DMS 273 (cell line): ENCODE measurements around the gene NEUROD4.

Experiments
- DNase-seq: peaks from one replicate; lab custom pipeline; 2025; ENCODE audit not compliant: unreplicated experiment; lab: John Stamatoyannopoulos, UW

The NEUROD4 gene

GRCh38 chr12:54997929-54998522 is 21.7 kb upstream of the NEUROD4 start:
- DNase-seq: no peak

GRCh38 chr12:54998958-54999510 is 20.7 kb upstream of the NEUROD4 start:
- DNase-seq: peak; percentile 33

GRCh38 chr12:55001198-55001868 is 18.4 kb upstream of the NEUROD4 start:
- no peak for DNase-seq

- DNase-seq: no peak
Observed at GRCh38 chr12:55002355-55002754, 17.4 kb upstream of the NEUROD4 start.

GRCh38 chr12:55008944-55009585 is 10.7 kb upstream of the NEUROD4 start:
- DNase-seq: peak; percentile 94

GRCh38 chr12:55017416-55017925 is 2.3 kb upstream of the NEUROD4 start:
- DNase-seq: peak; percentile 91

- peak; percentile 49 for DNase-seq
Observed at GRCh38 chr12:55024575-55024974, 4.8 kb downstream of the NEUROD4 start.

- no peak for DNase-seq
Observed at GRCh38 chr12:55025508-55025907, 5.7 kb downstream of the NEUROD4 start.

- DNase-seq: peak; percentile 63
Observed at GRCh38 chr12:55034218-55034617, 14.4 kb downstream of the NEUROD4 start.

GRCh38 chr12:55036326-55037115 is 16.7 kb downstream of the NEUROD4 start:
- no peak for DNase-seq

GRCh38 chr12:55037351-55037987 is 17.7 kb downstream of the NEUROD4 start:
- DNase-seq: peak; percentile 5

GRCh38 chr12:55039395-55040354 is 19.9 kb downstream of the NEUROD4 start:
- DNase-seq: peak; percentile 20

- peak; percentile 22 for DNase-seq
Observed at GRCh38 chr12:55041345-55042055, 21.7 kb downstream of the NEUROD4 start.

- DNase-seq: no peak
Observed at GRCh38 chr12:55043542-55043941, 23.8 kb downstream of the NEUROD4 start.

GRCh38 chr12:55044135-55044534 is 24.4 kb downstream of the NEUROD4 start:
- DNase-seq: no peak

GRCh38 chr12:55049676-55050075 is 29.9 kb downstream of the NEUROD4 start:
- DNase-seq: no peak

- DNase-seq: peak; percentile 81
Observed at GRCh38 chr12:55051197-55051947, 31.6 kb downstream of the NEUROD4 start.

GRCh38 chr12:55057481-55057880 is 37.7 kb downstream of the NEUROD4 start:
- DNase-seq: peak; percentile 95
